Left forelimb (tissue), 1 donor: ENCODE results near the gene CA9.

Experiments
- DNase-seq: peaks from one replicate; pipeline ENCODE4 v3.0.0-alpha.2; 2018; ENCODE audit warnings: low spot score

The CA9 gene

GRCh38 chr9:35691757-35692301 is 18.1 kb downstream of the CA9 start:
- no peak for DNase-seq

GRCh38 chr9:35695943-35696401 is 22.2 kb downstream of the CA9 start:
- no peak for DNase-seq

- no peak for DNase-seq
These were observed 22.9 kb downstream of the CA9 start for GRCh38 chr9:35696520-35697215.

GRCh38 chr9:35697486-35697885 is 23.8 kb downstream of the CA9 start:
- DNase-seq, result no peak

- no peak for DNase-seq
These were observed 24.5 kb downstream of the CA9 start for GRCh38 chr9:35698231-35698630.

- DNase-seq, result no peak
These were observed 26.3 kb downstream of the CA9 start for GRCh38 chr9:35700031-35700430.

- no peak for DNase-seq
These were observed 27.2 kb downstream of the CA9 start for GRCh38 chr9:35700942-35701341.

GRCh38 chr9:35702696-35703095 is 29.0 kb downstream of the CA9 start:
- DNase-seq, result no peak

GRCh38 chr9:35703906-35704672 is 30.4 kb downstream of the CA9 start:
- no peak for DNase-seq

- DNase-seq, result no peak
These were observed 31.6 kb downstream of the CA9 start for GRCh38 chr9:35705372-35705771.

GRCh38 chr9:35705836-35706430 is 32.2 kb downstream of the CA9 start:
- no peak for DNase-seq

GRCh38 chr9:35706951-35707350 is 33.2 kb downstream of the CA9 start:
- DNase-seq, result no peak

- DNase-seq, result no peak
These were observed 34.4 kb downstream of the CA9 start for GRCh38 chr9:35708146-35708545.

GRCh38 chr9:35710818-35711500 is 37.2 kb downstream of the CA9 start:
- DNase-seq, result no peak

GRCh38 chr9:35711501-35712428 is 38.0 kb downstream of the CA9 start:
- no peak for DNase-seq

- DNase-seq, result no peak
These were observed 39.2 kb downstream of the CA9 start for GRCh38 chr9:35712762-35713400.

- DNase-seq, result no peak
These were observed 39.9 kb downstream of the CA9 start for GRCh38 chr9:35713578-35713977.

GRCh38 chr9:35714123-35714522 is 40.4 kb downstream of the CA9 start:
- DNase-seq, result no peak

- DNase-seq, result no peak
These were observed 41.0 kb downstream of the CA9 start for GRCh38 chr9:35714579-35715252.

GRCh38 chr9:35716230-35716629 is 42.5 kb downstream of the CA9 start:
- DNase-seq, result no peak
